ENCODE measurements around the gene ASGR2. TPM values are rescaled to one million over a fixed set of nuclear protein-coding genes. Genes with fewer than 3 reads are reported as not detected.

The ASGR2 gene
- total and polyA plus RNA-seq, 4 donors = 0.24 to 0.50 (median 0.39) TPM; not detected in 1

DNA sequence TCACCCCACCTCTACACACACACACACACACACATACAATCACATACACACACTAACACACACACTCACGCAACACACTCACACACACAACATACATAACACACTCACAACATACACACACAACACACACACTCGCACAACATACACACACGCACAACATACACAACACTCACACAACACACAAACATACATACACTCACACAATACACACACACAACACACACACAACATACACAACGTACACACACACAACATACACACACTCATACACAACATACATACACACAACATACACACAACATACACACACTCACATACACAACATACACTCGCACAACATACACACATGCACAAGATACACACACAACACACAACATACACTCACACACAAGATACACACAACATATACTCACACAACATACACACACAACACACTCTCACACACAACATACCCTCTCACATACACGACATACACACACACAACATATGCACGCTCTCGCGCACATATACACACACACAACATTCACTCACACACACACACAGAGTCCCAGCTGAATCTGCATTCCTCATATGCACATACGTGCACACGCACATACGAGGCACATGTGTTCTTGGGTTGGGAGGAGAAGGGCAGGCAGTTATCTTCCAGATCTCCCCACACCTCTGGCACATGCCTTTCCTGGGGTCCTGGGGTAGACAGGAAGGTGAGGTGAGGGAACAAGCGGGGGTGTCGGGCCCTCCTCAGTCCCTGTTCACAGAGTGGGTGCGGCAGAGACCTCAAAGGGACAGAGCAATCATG lies 1.1 kb downstream of the ASGR2 start:
- Histone ChIP-seq H3K4me1 (ENCODE audit: control insufficient read depth, insufficient read depth, low read length) (peaks cover 9% of the 10 kb centered on the region), H3K27ac (ENCODE audit: low read depth, low read length) (no peak overlapping the region), H3K36me3 (ENCODE audit: control insufficient read depth, insufficient read depth, low read length) (no peaks in the 10 kb centered on the region), H3K9me3 (ENCODE audit: control insufficient read depth, insufficient read depth, low read length) (no peaks in the 10 kb centered on the region), H3K27me3 (ENCODE audit: control insufficient read depth, insufficient read depth, low read length) (no peaks in the 10 kb centered on the region), H3K4me3 (ENCODE audit: low read depth, low read length) (no peak overlapping the region)
- no peak for DNase-seq (ENCODE audit: low read depth in 4 of 6, low spot score in 6 of 6)
- WGBS (ENCODE audit: insufficient coverage) = 93% methylated on average over 7 of the region's 15 CpGs

DNA sequence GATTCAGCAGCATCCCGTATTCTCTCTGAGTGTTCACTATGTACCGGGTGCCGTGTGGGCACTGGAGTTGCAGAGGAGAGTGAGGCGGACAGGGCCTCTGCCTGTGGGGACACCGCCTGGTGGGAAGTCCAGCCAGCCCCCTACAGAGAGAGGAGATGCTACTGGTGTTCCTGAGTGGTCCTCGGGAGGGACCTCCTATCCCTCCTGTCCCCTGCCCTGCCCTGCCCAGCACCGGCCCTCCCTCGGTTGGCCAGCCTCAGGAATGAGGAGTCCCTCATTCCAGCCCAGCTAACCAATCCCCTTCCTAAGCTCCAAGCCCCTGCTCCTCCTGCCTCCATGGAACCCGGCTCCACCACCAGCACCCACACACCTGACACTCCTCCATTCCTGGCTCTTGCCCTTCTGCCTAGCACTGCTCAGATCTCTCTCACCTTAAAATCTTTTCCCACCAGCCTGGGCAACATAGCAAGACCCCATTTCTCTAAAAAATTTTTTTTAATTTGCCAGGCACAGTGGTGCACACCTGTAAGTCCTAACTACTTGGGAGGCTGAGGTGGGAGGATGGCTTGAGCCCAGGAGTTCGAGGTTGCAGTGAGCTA lies 2.0 kb downstream of the ASGR2 start:
- Histone ChIP-seq H3K27ac (ENCODE audit: low read depth, low read length) (no peak overlapping the region), H3K4me1 (ENCODE audit: control insufficient read depth, insufficient read depth, low read length) (peaks cover 9% of the 10 kb centered on the region), H3K9me3 (ENCODE audit: control insufficient read depth, insufficient read depth, low read length) (no peaks in the 10 kb centered on the region), H3K4me3 (ENCODE audit: low read depth, low read length) (no peak overlapping the region), H3K36me3 (ENCODE audit: control insufficient read depth, insufficient read depth, low read length) (no peaks in the 10 kb centered on the region), H3K27me3 (ENCODE audit: control insufficient read depth, insufficient read depth, low read length) (no peaks in the 10 kb centered on the region)
- WGBS (ENCODE audit: insufficient coverage) = 67% methylated on average over 6 of the region's 10 CpGs
- no peak for DNase-seq (ENCODE audit: low read depth in 4 of 6, low spot score in 6 of 6)

DNA sequence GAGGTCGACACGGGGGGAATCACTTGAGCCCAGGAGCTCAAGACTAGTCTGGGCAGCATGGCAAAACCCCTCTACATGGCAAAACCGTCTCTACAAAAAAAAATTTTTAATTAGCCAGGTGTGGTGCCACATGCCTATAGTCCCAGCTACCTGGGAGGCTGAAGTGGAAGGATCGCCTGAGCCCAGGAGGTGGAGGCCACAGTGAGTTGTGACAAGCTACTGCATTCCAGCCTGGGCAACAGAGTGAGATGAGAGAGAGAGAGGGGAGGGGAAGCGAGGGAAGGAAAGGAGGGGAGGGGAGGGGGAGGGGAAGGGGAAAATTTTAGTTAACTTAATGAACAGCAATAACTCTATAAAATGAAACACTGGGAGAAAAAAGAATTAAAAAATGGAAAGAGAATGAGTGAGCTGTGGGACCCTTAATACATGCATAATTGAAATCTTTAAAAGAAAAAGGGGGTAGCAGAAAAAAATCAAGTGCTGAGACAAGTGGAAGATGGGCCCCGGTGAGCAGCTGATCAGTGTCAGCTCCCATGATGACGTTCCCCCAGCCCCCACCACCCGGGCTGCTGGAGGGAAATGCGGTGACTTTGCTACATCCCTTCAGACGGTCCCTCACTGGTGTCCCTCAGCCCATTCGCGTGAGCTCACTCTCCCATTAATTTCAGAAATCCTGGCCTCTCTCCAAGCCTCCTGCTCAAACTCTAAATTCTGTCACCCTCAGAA lies 2.7 kb downstream of the ASGR2 start:
- H3K27me3 ChIP-seq (ENCODE audit: control insufficient read depth, insufficient read depth, low read length) = no peaks in the 10 kb centered on the region

DNA sequence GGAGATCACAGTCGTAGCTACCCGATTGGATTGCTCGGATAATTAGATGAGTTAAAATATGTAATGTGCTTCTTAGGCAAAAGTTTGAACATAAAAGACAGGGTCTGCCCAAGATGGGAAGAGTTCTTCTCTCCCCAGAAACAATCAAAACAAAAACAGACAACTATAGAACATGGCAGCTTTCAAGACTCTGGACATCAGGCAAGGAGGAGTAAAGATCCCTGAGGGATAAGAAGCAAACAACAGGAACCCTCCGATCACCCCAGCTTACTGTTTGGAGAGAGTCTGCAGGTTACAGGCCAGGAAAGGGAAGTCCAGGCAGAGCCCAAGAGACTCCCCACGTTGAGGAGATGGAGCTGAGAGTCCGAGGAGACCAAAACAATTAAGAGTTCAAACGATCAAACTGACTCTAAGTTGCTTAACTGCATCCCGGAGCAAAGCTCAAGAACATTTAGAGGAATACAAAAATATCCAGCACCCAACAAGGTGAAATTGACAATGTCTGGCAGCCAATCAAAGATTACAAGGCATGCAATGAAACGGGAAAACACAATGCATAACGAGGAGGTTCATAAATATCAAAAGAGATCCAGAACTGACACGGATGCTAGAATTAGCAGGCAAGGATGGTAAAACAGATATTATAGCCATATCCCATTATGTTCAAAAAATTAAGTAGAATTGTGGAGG lies 3.9 kb downstream of the ASGR2 start:
- Histone ChIP-seq H3K4me1 (ENCODE audit: control insufficient read depth, insufficient read depth, low read length) (peaks cover 9% of the 10 kb centered on the region), H3K4me3 (ENCODE audit: low read depth, low read length) (no peak overlapping the region), H3K27me3 (ENCODE audit: control insufficient read depth, insufficient read depth, low read length) (no peaks in the 10 kb centered on the region), H3K27ac (ENCODE audit: low read depth, low read length) (no peak overlapping the region), H3K36me3 (ENCODE audit: control insufficient read depth, insufficient read depth, low read length) (no peaks in the 10 kb centered on the region), H3K9me3 (ENCODE audit: control insufficient read depth, insufficient read depth, low read length) (no peaks in the 10 kb centered on the region)
- DNase-seq (ENCODE audit: low read depth in 4 of 6, low spot score in 6 of 6) = no peak
- WGBS (ENCODE audit: insufficient coverage) = 51% methylated on average over 6 of the region's 11 CpGs

More for the DNA sequence above, 2.7 kb downstream of the ASGR2 start:
- 34% methylated on average over 7 of the region's 12 CpGs for WGBS (ENCODE audit: insufficient coverage)
- Histone ChIP-seq H3K9me3 (ENCODE audit: control insufficient read depth, insufficient read depth, low read length) (no peaks in the 10 kb centered on the region), H3K4me1 (ENCODE audit: control insufficient read depth, insufficient read depth, low read length) (peaks cover 9% of the 10 kb centered on the region), H3K36me3 (ENCODE audit: control insufficient read depth, insufficient read depth, low read length) (no peaks in the 10 kb centered on the region), H3K4me3 (ENCODE audit: low read depth, low read length) (no peak overlapping the region), H3K27ac (ENCODE audit: low read depth, low read length) (no peak overlapping the region)
- DNase-seq (ENCODE audit: low read depth in 4 of 6, low spot score in 6 of 6) = peak in 1 of 6 donors; percentile 68

DNA sequence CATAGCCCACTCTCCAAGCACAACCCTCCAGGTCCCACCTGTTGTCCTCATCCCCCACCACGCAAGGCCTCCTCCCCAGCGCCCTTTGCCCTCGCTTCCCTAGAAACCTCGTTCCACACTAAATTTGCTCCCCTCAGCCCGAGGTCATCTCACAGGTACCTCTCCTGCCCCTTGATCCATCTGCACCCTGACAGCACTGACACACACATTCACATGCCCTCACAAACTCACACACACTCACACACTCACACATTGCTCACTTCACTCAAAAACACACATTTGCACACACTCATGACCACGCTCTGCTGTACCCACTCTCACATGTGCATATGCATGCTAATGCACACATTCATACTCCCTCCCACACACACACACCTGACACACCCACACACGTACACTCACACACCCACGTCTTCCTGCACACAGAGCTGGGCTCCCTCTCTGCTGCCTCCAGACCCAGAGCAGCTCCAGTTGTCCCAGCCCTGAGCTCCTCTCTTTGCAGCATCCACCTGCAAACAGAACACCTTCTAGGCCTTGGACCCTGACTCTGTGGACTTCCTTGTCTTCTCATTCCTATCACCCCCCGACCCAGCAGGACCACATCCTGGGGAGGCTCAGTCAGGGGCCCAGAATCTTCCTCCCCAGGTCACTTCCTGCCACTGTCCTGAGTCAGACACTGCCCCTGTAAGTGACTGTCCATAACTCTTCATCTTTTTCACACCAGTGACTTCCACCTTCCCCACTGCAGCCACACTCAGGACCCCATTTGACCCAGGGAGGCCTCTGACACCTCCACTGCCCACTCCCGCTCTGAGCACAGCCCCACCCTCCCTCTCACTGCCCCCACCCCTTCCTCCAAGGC lies 4.9 kb downstream of the ASGR2 start:
- Histone ChIP-seq H3K9me3 (ENCODE audit: control insufficient read depth, insufficient read depth, low read length) (no peaks in the 10 kb centered on the region), H3K4me3 (ENCODE audit: low read depth, low read length) (no peak overlapping the region), H3K4me1 (ENCODE audit: control insufficient read depth, insufficient read depth, low read length) (peaks cover 6% of the 10 kb centered on the region), H3K27me3 (ENCODE audit: control insufficient read depth, insufficient read depth, low read length) (no peaks in the 10 kb centered on the region), H3K36me3 (ENCODE audit: control insufficient read depth, insufficient read depth, low read length) (no peaks in the 10 kb centered on the region), H3K27ac (ENCODE audit: low read depth, low read length) (no peak overlapping the region)
- 81% methylated on average over 10 of the region's 10 CpGs for WGBS (ENCODE audit: insufficient coverage)
- DNase-seq (ENCODE audit: low read depth in 4 of 6, low spot score in 6 of 6) = no peak

DNA sequence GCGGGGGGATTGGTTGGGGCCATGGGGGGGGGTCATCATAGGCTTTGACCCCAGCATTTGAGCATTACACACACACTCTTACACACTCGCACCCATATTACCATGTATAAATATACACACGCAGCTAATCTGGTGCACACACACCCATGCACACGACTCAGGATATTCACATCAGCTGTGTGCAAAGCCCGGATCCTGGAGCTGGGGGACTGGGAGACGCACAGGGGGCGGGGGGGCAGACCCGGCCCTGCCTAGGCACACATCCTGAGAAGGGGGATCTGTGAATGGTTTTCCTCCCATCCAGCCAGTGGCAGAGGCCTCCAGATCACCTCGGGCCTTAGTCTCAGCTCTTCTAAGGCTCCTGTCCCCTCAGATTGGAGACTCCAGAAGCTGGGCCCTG lies 5.6 kb downstream of the ASGR2 start:
- Histone ChIP-seq H3K9me3 (ENCODE audit: control insufficient read depth, insufficient read depth, low read length) (no peaks in the 10 kb centered on the region), H3K27ac (ENCODE audit: low read depth, low read length) (no peak overlapping the region), H3K4me3 (ENCODE audit: low read depth, low read length) (no peak overlapping the region), H3K27me3 (ENCODE audit: control insufficient read depth, insufficient read depth, low read length) (no peaks in the 10 kb centered on the region), H3K36me3 (ENCODE audit: control insufficient read depth, insufficient read depth, low read length) (no peaks in the 10 kb centered on the region), H3K4me1 (ENCODE audit: control insufficient read depth, insufficient read depth, low read length) (peaks cover 6% of the 10 kb centered on the region)
- DNase-seq (ENCODE audit: low read depth in 4 of 6, low spot score in 6 of 6) = no peak
- 78% methylated on average over 8 of the region's 9 CpGs for WGBS (ENCODE audit: insufficient coverage)

DNA sequence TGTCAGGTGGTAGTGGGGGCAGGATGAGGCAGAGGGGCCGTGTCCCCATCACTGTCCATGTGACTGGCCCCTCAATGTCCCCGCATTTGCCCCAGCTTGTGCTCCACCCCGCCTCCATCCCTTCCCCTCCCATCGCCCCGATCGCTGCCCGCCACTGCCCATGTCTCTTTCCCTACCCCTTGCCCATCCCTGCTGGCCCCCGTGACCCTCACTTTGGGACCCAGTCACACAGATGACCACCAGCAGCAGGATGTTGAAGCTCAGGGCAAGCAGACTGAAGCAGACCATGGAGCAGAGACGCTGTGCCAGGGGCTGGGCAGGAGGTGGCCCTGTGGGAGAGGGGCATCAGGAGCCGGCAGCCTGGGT lies 6.1 kb downstream of the ASGR2 start:
- H3K27ac ChIP-seq (ENCODE audit: low read depth, low read length) = no peak overlapping the region
- no peak for DNase-seq (ENCODE audit: low read depth in 4 of 6, low spot score in 6 of 6)
- H3K27me3 ChIP-seq (ENCODE audit: control insufficient read depth, insufficient read depth, low read length) = no peaks in the 10 kb centered on the region
- peaks cover 6% of the 10 kb centered on the region for H3K4me1 ChIP-seq (ENCODE audit: control insufficient read depth, insufficient read depth, low read length)
- WGBS (ENCODE audit: insufficient coverage) = 78% methylated on average over 9 of the region's 10 CpGs
- no peaks in the 10 kb centered on the region for H3K36me3 ChIP-seq (ENCODE audit: control insufficient read depth, insufficient read depth, low read length)
- H3K9me3 ChIP-seq (ENCODE audit: control insufficient read depth, insufficient read depth, low read length) = no peaks in the 10 kb centered on the region
- H3K4me3 ChIP-seq (ENCODE audit: low read depth, low read length) = no peak overlapping the region

DNA sequence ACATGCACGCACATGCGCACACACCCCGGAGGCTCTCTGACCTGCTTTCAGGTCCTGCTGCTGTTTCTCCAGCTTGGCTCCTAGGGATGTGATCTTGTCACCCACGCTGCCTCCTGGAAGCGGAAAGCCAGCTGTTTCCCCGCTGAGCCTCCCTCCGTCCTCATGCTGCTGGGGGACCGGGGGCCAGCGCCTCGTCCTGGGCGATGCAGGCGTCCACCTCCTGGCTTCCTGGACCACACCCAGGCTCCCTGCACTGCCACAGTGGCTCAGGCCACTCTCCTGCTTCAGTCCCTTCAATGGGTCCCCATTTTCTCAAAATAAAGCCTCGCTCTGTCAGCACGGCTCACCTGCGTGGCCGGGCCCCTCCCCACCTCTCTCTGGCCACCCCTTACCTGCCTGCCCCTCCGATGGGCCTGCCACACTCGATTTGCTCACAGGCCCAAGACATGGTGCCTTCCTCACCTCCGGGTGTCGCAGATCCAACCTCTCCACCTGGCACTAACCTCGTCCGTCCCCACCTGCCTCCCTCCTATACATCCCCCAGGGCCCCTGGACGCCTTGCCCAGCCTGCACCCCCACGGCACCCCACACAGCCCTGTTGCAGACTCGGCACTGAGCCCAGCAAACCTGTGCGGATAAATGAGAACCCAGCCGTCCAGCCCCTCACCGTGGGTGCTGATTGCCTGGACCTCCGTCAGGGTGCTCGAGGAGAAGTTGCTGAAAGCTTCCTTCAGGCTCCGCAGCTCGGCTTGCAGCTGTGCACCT lies 6.6 kb downstream of the ASGR2 start:
- WGBS (ENCODE audit: insufficient coverage) = 82% methylated on average over 30 of the region's 32 CpGs
- DNase-seq (ENCODE audit: low read depth in 4 of 6, low spot score in 6 of 6) = no peak
- Histone ChIP-seq H3K27ac (ENCODE audit: low read depth, low read length) (no peak overlapping the region), H3K27me3 (ENCODE audit: control insufficient read depth, insufficient read depth, low read length) (no peaks in the 10 kb centered on the region), H3K4me3 (ENCODE audit: low read depth, low read length) (no peak overlapping the region), H3K36me3 (ENCODE audit: control insufficient read depth, insufficient read depth, low read length) (no peaks in the 10 kb centered on the region), H3K4me1 (ENCODE audit: control insufficient read depth, insufficient read depth, low read length) (peaks cover 6% of the 10 kb centered on the region), H3K9me3 (ENCODE audit: control insufficient read depth, insufficient read depth, low read length) (no peaks in the 10 kb centered on the region)
